Trophoblast cell (in vitro differentiated cells and primary cell): Measurements from ENCODE around the gene GPRC5D.

ENCODE experiments used
- DNase-seq, 2 donors: peaks; one replicate each; pipeline ENCODE4 v3.0.0-alpha.2; 2016
- H2AFZ ChIP-seq: 2 replicates; pipeline ENCODE4 v1.6.1; 2013; ENCODE audit warnings: low read length, moderate library complexity, mild to moderate bottlenecking; ENCODE audit not compliant: insufficient read depth, poor library complexity
- H2AK5ac ChIP-seq: 2 replicates; pipeline ENCODE4 v1.6.1; 2013; ENCODE audit warnings: mild to moderate bottlenecking, low read length
- H2BK120ac ChIP-seq: 2 replicates; pipeline ENCODE4 v1.6.1; 2013; ENCODE audit warnings: low read length, mild to moderate bottlenecking, moderate library complexity; ENCODE audit not compliant: insufficient read depth, poor library complexity
- H2BK12ac ChIP-seq: 2 replicates; pipeline ENCODE4 v1.6.1; 2013; ENCODE audit warnings: mild to moderate bottlenecking, low read length, moderate library complexity
- H2BK5ac ChIP-seq: 2 replicates; pipeline ENCODE4 v1.6.1; 2013; ENCODE audit warnings: low read length, low read depth, moderate library complexity, mild to moderate bottlenecking; ENCODE audit not compliant: poor library complexity
- H3K14ac ChIP-seq: 2 replicates; pipeline ENCODE4 v1.6.1; 2013; ENCODE audit warnings: mild to moderate bottlenecking, low read length
- H3K18ac ChIP-seq: 2 replicates; pipeline ENCODE4 v1.6.1; 2013; ENCODE audit warnings: mild to moderate bottlenecking, low read length
- H3K23ac ChIP-seq: 2 replicates; pipeline ENCODE4 v1.6.1; 2013; ENCODE audit warnings: low read length
- H3K27ac ChIP-seq: 2 replicates; pipeline ENCODE4 v1.5.1; 2013; ENCODE audit warnings: low read depth, mild to moderate bottlenecking, inconsistent platforms, low read length, moderate library complexity
- H3K27me3 ChIP-seq: 2 replicates; pipeline ENCODE4 v1.6.1; 2013; ENCODE audit warnings: inconsistent platforms, mild to moderate bottlenecking, low read length, moderate library complexity; ENCODE audit not compliant: insufficient read depth
- H3K36me3 ChIP-seq, 2 experiments: 1 replicate in 1 of 2; 2 replicates in 1 of 2; pipeline ENCODE4 v1.6.1; 2013; ENCODE audit warnings: low read length in 2 of 2, mild to moderate bottlenecking in 2 of 2, moderate library complexity in 1 of 2; ENCODE audit not compliant: insufficient read depth in 2 of 2, control insufficient read depth in 1 of 2
- H3K4ac ChIP-seq: 2 replicates; pipeline ENCODE4 v1.6.1; 2013; ENCODE audit warnings: low read depth, mild to moderate bottlenecking, low read length, moderate library complexity
- H3K4me1 ChIP-seq, 2 experiments: 1 replicate in 1 of 2; 2 replicates in 1 of 2; pipeline ENCODE4 v1.6.1; 2013; ENCODE audit warnings: low read length in 2 of 2, mild to moderate bottlenecking in 2 of 2, moderate library complexity in 1 of 2; ENCODE audit not compliant: insufficient read depth in 2 of 2, control insufficient read depth in 1 of 2
- H3K4me2 ChIP-seq: 2 replicates; pipeline ENCODE4 v1.6.1; 2013; ENCODE audit warnings: inconsistent platforms, mild to moderate bottlenecking, low read length, moderate library complexity
- H3K4me3 ChIP-seq: 2 replicates; pipeline ENCODE4 v1.5.1; 2013; ENCODE audit warnings: mild to moderate bottlenecking, low read depth, low read length, inconsistent platforms
- H3K79me1 ChIP-seq: one replicate; pipeline ENCODE4 v1.6.1; 2013; ENCODE audit warnings: low read length
- H3K79me2 ChIP-seq: 2 replicates; pipeline ENCODE4 v1.6.1; 2013; ENCODE audit warnings: low read length, mild to moderate bottlenecking; ENCODE audit not compliant: control insufficient read depth, insufficient read depth, poor library complexity
- H3K9ac ChIP-seq: 2 replicates; pipeline ENCODE4 v1.6.1; 2013; ENCODE audit warnings: mild to moderate bottlenecking, low read length
- H3K9me3 ChIP-seq: 2 replicates; pipeline ENCODE4 v1.6.1; 2013; ENCODE audit warnings: low read depth, mild to moderate bottlenecking, control low read depth, inconsistent platforms, low read length; ENCODE audit not compliant: insufficient read depth
- H4K12ac ChIP-seq: 2 replicates; pipeline ENCODE4 v1.6.1; 2013; ENCODE audit warnings: low read depth, mild to moderate bottlenecking, low read length, moderate library complexity
- H4K8ac ChIP-seq: 2 replicates; pipeline ENCODE4 v1.6.1; 2013; ENCODE audit warnings: low read depth, mild to moderate bottlenecking, low read length, moderate library complexity
- H4K91ac ChIP-seq: one replicate; pipeline ENCODE4 v1.6.1; 2013; ENCODE audit warnings: low read depth, mild to moderate bottlenecking, low read length, moderate library complexity
- WGBS: extraction: QIAGEN DNeasy Blood & Tissue Kit; methylation state at CpG from one replicate; pipeline ENCODE4 v1.1.7; 2013; ENCODE audit warnings: missing lambda C conversion rate; ENCODE audit not compliant: insufficient read length, insufficient coverage; ENCODE audit errors: extremely low coverage; 5-methylcytosine and 5-hydroxymethylcytosine counted together

The GPRC5D gene

DNA sequence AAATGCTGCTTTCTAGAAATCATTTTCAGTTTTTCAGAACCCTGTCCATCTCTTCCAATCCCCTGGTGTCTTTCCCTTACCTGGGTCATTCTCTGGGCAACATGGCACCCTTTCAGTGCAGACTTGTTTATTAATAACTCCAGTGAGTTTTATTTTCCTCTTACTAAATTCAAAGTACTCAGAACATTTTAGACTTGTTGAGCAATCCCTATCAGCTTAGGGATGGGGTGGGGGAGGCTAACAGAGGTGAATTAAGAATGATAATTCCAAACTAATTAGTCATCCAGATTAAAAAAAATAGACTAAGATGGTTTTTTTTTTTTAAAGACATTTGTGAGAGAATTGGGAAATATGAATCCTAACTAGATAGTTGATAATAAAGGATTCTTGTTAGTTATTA lies 49.9 kb downstream of the GPRC5D start:
- no peak overlapping the region for H3K9ac ChIP-seq
- H3K14ac ChIP-seq, result no peak overlapping the region
- peaks cover 0 to 9% of the 10 kb centered on the region in 2 experiments for H3K4me1 ChIP-seq
- no peak overlapping the region for H3K4me3 ChIP-seq
- no peak overlapping the region for H4K91ac ChIP-seq
- H3K79me1 ChIP-seq, result no peaks in the 10 kb centered on the region
- no peaks in the 10 kb centered on the region for H3K9me3 ChIP-seq
- H3K18ac ChIP-seq, result no peak overlapping the region
- peaks cover 2% of the 10 kb centered on the region for H3K79me2 ChIP-seq
- no peaks in the 10 kb centered on the region for H3K27me3 ChIP-seq
- no peak overlapping the region for H4K12ac ChIP-seq
- no peak for DNase-seq
- H4K8ac ChIP-seq, result no peak overlapping the region
- H2AFZ ChIP-seq, result no peak overlapping the region
- peaks cover 0 to 3% of the 10 kb centered on the region in 2 experiments for H3K36me3 ChIP-seq
- no peak overlapping the region for H2AK5ac ChIP-seq
- no peak overlapping the region for H2BK5ac ChIP-seq
- H2BK12ac ChIP-seq, result no peak overlapping the region
- H2BK120ac ChIP-seq, result no peak overlapping the region
- H3K27ac ChIP-seq, result no peak overlapping the region
- no peak overlapping the region for H3K4me2 ChIP-seq
- H3K23ac ChIP-seq, result no peak overlapping the region
- no peak overlapping the region for H3K4ac ChIP-seq

- H3K27ac ChIP-seq, result no peak overlapping the region
- no peak overlapping the region for H3K23ac ChIP-seq
- peaks cover 2% of the 10 kb centered on the region for H3K79me2 ChIP-seq
- H2BK12ac ChIP-seq, result no peak overlapping the region
- H3K4me3 ChIP-seq, result no peak overlapping the region
- no peak overlapping the region for H3K14ac ChIP-seq
- H3K9me3 ChIP-seq, result no peaks in the 10 kb centered on the region
- no peak overlapping the region for H3K9ac ChIP-seq
- H3K27me3 ChIP-seq, result no peaks in the 10 kb centered on the region
- no peaks in the 10 kb centered on the region for H3K79me1 ChIP-seq
- no peak overlapping the region for H4K8ac ChIP-seq
- no peak overlapping the region for H3K18ac ChIP-seq
- no peak overlapping the region for H2BK5ac ChIP-seq
- DNase-seq, result peak; percentile 80 to 81
- no CpG with 5 or more reads among the region's 10 CpGs for WGBS
- H3K4me1 ChIP-seq, result peaks cover 0 to 9% of the 10 kb centered on the region in 2 experiments
- no peak overlapping the region for H4K91ac ChIP-seq
- H3K36me3 ChIP-seq, result peaks cover 0 to 3% of the 10 kb centered on the region in 2 experiments
- H3K4ac ChIP-seq, result no peak overlapping the region
- no peak overlapping the region for H2AFZ ChIP-seq
- H2AK5ac ChIP-seq, result no peak overlapping the region
- H2BK120ac ChIP-seq, result no peak overlapping the region
- H3K4me2 ChIP-seq, result no peak overlapping the region
- no peak overlapping the region for H4K12ac ChIP-seq
These were observed 50.7 kb downstream of the GPRC5D start for GRCh38 chr12:12901158-12901791.

DNA sequence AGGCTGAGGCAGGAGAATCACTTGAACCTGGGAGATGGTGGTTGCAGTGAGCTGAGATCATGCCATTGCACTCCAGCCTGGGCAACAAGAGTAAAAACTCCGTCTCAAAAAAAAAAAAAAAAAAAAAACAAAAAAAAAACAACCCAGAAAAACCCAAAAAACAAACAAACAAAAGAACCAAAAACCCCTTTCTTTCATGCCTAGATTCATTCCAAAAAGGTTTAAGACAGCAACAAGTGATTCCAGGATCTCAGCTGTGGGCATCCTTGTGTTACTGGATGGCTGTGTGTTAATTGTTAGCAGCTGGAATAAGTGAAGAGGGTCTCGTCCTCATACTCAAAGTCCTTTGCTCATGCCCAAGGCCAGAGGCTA lies 51.2 kb downstream of the GPRC5D start:
- Histone ChIP-seq H3K79me2 (peaks cover 2% of the 10 kb centered on the region), H4K12ac (no peak overlapping the region), H3K4me3 (no peak overlapping the region), H3K4me1 (peaks cover 0 to 9% of the 10 kb centered on the region in 2 experiments), H4K8ac (no peak overlapping the region), H3K23ac (no peak overlapping the region), H2BK120ac (no peak overlapping the region), H3K79me1 (no peaks in the 10 kb centered on the region), H2AK5ac (no peak overlapping the region), H3K18ac (no peak overlapping the region), H2AFZ (no peak overlapping the region), H2BK5ac (no peak overlapping the region), H2BK12ac (no peak overlapping the region), H3K9me3 (no peaks in the 10 kb centered on the region), H3K4me2 (no peak overlapping the region), H3K4ac (no peak overlapping the region), H3K14ac (no peak overlapping the region), H4K91ac (no peak overlapping the region), H3K27ac (no peak overlapping the region), H3K9ac (no peak overlapping the region), H3K36me3 (peaks cover 0 to 3% of the 10 kb centered on the region in 2 experiments), H3K27me3 (no peaks in the 10 kb centered on the region)
- DNase-seq, result no peak
- no CpG with 5 or more reads among the region's 2 CpGs for WGBS

DNA sequence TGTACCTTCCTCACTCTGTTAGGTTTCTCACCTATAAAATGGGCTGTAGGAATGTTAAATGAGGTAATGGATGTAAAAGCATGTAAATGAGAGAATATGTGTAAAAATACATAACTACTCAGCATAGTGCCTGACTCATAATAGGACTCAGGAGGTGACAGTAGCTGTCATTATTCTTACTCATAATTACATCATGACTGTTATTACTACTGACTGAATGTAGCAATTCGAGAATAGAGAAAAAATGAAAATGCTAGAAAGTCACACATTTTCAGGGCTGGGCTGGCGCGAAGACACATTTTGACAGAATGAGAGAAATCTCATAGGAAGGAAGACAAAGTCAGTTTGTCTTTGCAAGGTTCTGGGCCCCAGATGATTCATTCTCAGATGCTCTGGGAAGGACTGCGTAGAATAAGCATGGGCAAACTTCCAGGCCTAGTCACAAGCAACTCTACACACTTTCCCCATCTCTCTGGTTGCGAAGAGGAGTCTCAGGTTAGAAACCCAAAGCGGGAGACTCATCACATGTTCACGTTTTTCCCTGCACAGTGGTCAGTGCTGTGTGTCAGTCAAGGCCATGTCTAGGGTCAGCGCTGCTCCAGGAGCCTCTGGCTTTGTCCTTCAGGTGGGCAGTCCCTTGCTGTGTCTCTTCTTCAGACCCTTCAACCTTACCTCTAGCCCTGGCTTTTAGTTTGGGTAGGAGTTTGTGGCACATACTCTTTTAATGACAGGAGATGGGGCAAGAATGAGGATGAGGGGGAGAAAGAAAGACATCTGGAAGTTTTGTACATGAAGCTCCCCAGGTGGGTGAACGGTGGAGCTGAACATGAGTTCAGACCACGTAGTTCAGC lies 52.2 kb downstream of the GPRC5D start:
- peak overlapping the region; percentile 37 for H3K4ac ChIP-seq
- peaks cover 0 to 3% of the 10 kb centered on the region in 2 experiments for H3K36me3 ChIP-seq
- H2AFZ ChIP-seq, result no peak overlapping the region
- H3K27ac ChIP-seq, result no peak overlapping the region
- H3K18ac ChIP-seq, result no peak overlapping the region
- H2BK5ac ChIP-seq, result no peak overlapping the region
- H3K4me2 ChIP-seq, result no peak overlapping the region
- no peak overlapping the region for H3K9ac ChIP-seq
- peaks cover 0 to 9% of the 10 kb centered on the region in 2 experiments for H3K4me1 ChIP-seq
- no peaks in the 10 kb centered on the region for H3K9me3 ChIP-seq
- H3K23ac ChIP-seq, result no peak overlapping the region
- H3K14ac ChIP-seq, result no peak overlapping the region
- no peak overlapping the region for H4K8ac ChIP-seq
- peaks cover 2% of the 10 kb centered on the region for H3K79me2 ChIP-seq
- H3K4me3 ChIP-seq, result no peak overlapping the region
- no peak overlapping the region for H2BK120ac ChIP-seq
- no peak overlapping the region for H4K91ac ChIP-seq
- WGBS, result no CpG with 5 or more reads among the region's 10 CpGs
- H4K12ac ChIP-seq, result no peak overlapping the region
- DNase-seq, result peak in 1 of 2 donors; percentile 64
- no peaks in the 10 kb centered on the region for H3K27me3 ChIP-seq
- no peaks in the 10 kb centered on the region for H3K79me1 ChIP-seq
- no peak overlapping the region for H2BK12ac ChIP-seq
- H2AK5ac ChIP-seq, result no peak overlapping the region
